IPS-18c (cell line): Measurements from ENCODE around the gene SELENOH.
"Not testable (repeated sequence)": the region's sequence is repeated elsewhere in the genome, so short reads cannot be mapped to it uniquely, and the experiment has no call there.

ENCODE experiments used
- H3K4me3 ChIP-seq: 2 replicates; pipeline ENCODE4 v1.7.0; 2013; ENCODE audit warnings: low read depth, mild to moderate bottlenecking, low read length, moderate library complexity; ENCODE audit not compliant: insufficient read depth
- H3K9me3 ChIP-seq: one replicate; pipeline ENCODE4 v1.6.1; 2013; ENCODE audit warnings: mild to moderate bottlenecking, low read length, moderate library complexity; ENCODE audit not compliant: control insufficient read depth, insufficient read depth

SELENOH gene

GRCh38 chr11:57741132-57742086 lies at the start of gene SELENOH:
Gene SELENOH, plus strand, starts transcription at chr11:57741491. Its CDS starts 105 bp downstream, at chr11:57741596.
- Histone ChIP-seq H3K4me3 (peak within 1 kb of the TSS; percentile 97), H3K9me3 (no peaks in the 10 kb centered on the region)

DNA sequence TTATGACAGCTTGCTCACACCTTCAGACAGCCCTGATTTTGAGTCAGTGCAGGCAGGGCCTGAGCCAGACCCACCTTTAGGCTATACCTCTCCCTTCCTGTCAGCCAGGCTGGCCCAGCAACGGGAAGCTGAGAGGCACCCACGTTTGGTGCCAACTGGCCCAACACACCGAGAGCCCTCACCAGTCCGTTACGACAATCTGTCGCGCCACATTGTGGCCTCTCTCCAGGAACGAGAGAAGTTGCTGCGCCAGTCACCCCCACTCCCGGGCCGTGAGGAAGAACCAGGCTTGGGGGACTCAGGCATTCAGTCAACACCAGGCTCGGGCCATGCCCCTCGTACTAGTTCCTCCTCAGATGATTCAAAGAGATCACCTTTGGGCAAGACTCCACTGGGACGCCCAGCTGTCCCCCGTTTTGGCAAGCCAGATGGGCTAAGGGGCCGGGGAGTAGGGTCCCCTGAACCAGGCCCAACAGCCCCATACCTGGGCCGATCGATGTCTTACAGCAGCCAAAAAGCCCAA lies 42.4 kb upstream of the SELENOH start:
- H3K4me3 ChIP-seq = no peak overlapping the region
- H3K9me3 ChIP-seq = no peaks in the 10 kb centered on the region

- Histone ChIP-seq H3K4me3 (no peak overlapping the region), H3K9me3 (no peaks in the 10 kb centered on the region)
Measured at GRCh38 chr11:57699813-57700212, 41.5 kb upstream of the SELENOH start.

DNA sequence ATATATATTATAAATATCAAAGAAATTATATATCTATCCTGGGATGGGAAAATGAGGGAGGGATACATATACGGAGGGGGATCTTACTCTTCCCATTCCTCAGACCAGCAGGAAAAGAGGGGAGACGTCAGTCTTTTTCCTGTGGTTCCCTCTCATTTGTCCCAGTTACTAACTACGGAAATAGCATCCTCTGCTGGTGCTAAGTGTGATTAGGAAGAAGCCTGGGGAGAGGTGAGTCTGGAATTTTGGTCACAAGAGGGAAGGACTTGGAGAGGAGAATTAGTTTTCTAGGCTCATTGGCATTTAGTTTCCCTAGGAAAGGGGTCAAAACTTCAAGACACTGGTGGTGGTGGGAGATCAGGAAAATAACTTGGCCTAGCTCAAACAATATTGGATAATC lies 40.9 kb upstream of the SELENOH start:
- Histone ChIP-seq H3K9me3 (no peaks in the 10 kb centered on the region), H3K4me3 (no peak overlapping the region)

DNA sequence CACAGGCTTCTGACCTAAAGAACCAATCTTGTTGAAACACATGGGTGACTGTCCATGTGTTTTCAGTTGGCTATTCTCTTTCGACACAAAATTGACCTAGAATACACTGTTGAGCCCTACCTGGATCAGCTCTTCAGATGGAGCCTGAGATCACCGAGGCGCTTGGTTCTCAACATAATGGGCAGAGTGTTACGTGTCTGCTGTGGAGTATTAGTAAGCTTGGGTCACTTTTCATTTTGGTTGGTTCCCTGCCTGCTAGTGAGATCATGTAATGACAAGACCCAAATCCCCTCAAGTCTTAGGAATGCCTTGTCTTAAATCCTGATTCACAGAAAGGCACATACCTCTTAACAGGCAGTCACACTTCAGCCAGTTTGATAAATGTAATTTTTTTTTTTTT lies 38.0 kb upstream of the SELENOH start:
- no peak overlapping the region for H3K4me3 ChIP-seq
- H3K9me3 ChIP-seq = no peaks in the 10 kb centered on the region

DNA sequence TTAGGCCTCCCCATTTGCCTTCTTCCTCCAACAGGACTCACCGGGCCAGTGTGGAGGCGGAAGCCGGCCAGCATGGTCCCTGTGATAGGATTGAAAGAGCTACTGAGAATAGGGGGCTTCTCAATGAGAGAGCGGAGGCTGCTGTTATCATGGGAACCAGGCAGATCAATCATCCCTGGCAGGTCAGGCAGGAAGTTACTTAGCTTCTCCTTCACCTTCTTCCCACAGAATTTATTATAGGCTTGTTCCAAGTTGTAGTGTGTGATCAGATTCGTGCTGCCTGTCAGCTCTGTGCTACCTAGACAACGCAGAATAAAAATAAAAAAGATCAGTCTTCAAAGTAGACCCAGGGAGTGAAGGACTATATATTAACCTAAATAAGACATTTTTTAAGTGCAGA lies 36.4 kb upstream of the SELENOH start:
- H3K4me3 ChIP-seq = no peak overlapping the region

GRCh38 chr11:57705432-57705831 lies 35.9 kb upstream of the SELENOH start:
- H3K9me3 ChIP-seq, H3K4me3 ChIP-seq: not testable (repeated sequence)

More for the DNA sequence above, 36.4 kb upstream of the SELENOH start:
- no peaks in the 10 kb centered on the region for H3K9me3 ChIP-seq

- Histone ChIP-seq H3K9me3 (no peaks in the 10 kb centered on the region), H3K4me3 (no peak overlapping the region)
Measured at GRCh38 chr11:57709802-57710367, 31.4 kb upstream of the SELENOH start.

GRCh38 chr11:57711414-57712255 lies 29.7 kb upstream of the SELENOH start, which contains the start of gene MED19:
Gene MED19, minus strand, starts transcription at chr11:57712215. Its CDS starts 36 bp downstream, at chr11:57712179.
- Histone ChIP-seq H3K9me3 (no peaks in the 10 kb centered on the region), H3K4me3 (peak within 1 kb of the TSS; percentile 93)

DNA sequence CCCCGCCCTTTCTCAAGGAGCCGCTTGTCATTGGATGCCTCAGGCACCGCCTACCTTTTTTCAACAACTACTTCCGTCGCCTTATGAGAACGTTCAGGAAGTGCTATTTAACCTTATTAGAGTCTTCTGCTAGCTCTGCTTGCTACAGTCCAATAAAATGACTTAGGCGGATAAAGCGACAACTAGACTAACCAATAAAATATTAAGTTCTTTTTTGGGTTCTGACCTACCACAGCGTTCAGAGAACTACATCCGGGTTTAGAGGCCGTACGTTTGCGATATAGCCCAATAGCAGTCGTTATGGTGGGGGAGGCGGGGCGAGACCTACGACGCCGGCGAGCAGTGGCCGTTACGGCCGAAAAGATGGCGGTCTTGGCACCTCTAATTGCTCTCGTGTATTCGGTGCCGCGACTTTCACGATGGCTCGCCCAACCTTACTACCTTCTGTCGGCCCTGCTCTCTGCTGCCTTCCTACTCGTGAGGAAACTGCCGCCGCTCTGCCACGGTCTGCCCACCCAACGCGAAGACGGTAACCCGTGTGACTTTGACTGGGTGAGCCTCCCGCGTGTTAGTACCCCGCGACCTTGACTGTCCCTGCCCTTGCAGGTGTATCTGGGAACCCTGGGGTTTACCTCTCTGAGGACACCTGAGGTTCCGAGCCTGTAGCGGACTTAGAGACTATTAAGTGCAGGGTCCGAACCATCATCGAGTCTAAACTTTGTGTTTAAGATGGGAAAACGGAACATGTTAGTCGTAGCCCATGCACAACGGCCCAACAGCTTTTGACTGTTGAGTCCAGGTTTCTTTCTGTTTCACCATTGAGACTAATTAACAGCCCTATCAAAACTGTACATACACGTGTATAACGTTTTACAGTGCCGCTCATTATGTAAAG lies 28.8 kb upstream of the SELENOH start, which contains the start of gene TMX2:
Gene TMX2, plus strand, starts transcription at position 338 of the 895 bp plus-strand sequence. Its CDS starts 26 bp downstream, at position 364.
- Histone ChIP-seq H3K9me3 (no peaks in the 10 kb centered on the region), H3K4me3 (peak within 1 kb of the TSS; percentile 93)

GRCh38 chr11:57713835-57714234 lies 27.5 kb upstream of the SELENOH start:
- Histone ChIP-seq H3K4me3 (peak overlapping the region; percentile 93), H3K9me3 (peaks cover 3% of the 10 kb centered on the region)

DNA sequence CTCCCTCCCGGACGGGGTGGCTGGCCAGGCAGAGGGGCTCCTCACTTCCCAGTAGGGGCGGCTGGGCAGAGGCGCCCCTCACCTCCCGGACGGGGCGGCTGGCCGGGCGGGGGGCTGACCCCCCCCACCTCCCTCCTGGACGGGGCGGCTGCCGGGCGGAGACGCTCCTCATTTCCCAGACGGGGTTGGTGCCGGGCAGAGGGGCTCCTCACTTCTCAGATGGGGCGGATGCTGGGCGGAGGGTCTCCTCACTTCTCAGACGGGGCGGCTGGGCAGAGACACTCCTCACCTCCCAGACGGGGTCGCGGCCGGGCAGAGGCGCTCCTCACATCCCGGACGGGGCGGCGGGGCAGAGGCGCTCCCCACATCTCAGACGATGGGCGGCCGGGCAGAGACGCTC lies 24.6 kb upstream of the SELENOH start:
- not testable (repeated sequence) for H3K9me3 ChIP-seq, H3K4me3 ChIP-seq

GRCh38 chr11:57727185-57727584 lies 14.1 kb upstream of the SELENOH start:
- no peaks in the 10 kb centered on the region for H3K9me3 ChIP-seq
- no peak overlapping the region for H3K4me3 ChIP-seq

DNA sequence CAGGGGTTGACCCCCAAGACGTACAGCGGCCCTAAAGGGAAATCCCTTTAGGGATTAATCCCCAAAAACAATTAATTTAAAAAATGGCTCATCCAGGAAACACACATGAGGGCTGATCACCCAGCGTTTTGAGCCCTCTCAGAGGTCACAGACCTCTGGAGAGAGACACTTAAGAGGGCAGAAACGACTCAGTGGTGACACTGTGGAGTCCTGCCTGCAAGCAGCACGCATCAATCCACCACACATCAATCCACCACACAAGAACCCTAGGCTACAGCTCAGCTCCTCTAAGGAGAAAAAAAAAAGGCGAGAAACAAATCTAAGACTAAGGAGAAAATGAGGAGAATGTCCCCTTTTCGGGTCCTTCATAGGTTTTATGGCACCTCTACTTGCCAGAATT lies 12.5 kb upstream of the SELENOH start:
- H3K4me3 ChIP-seq = no peak overlapping the region

GRCh38 chr11:57729479-57729878 lies 11.8 kb upstream of the SELENOH start:
- Histone ChIP-seq H3K9me3 (no peaks in the 10 kb centered on the region), H3K4me3 (no peak overlapping the region)

More for the DNA sequence above, 12.5 kb upstream of the SELENOH start:
- H3K9me3 ChIP-seq = no peaks in the 10 kb centered on the region

- no peaks in the 10 kb centered on the region for H3K9me3 ChIP-seq
- H3K4me3 ChIP-seq = no peak overlapping the region
Measured at GRCh38 chr11:57732661-57733060, 8.6 kb upstream of the SELENOH start.
